ENCODE results near the gene ITSN2.

GRCh38 chr2:24237313-24237712, 123.0 kb downstream of the ITSN2 start:
- no peak for TF ChIP-seq POLR2A (IDR thresholded peaks at IDR 0.05)
- TF ChIP-seq CTCF (IDR thresholded peaks at IDR 0.05) = no peak

Measured in right lobe of liver (tissue), 4 donors.